AG04449 (cell line): ENCODE measurements around the gene CCL27.

Source experiments
- CTCF ChIA-PET: fragments of 350-600 bp; formaldehyde crosslinking; extraction: SDS; loops from one replicate; lab custom pipeline; 2021; ENCODE audit warnings: antibody characterized with exemption; lab: Yijun Ruan, JAX
- POLR2A ChIA-PET: fragments of 400-600, 350-600 bp; formaldehyde crosslinking; extraction: SDS; loops from one replicate; lab custom pipeline; 2020; ENCODE audit warnings: antibody characterized with exemption, inconsistent platforms; lab: Yijun Ruan, JAX
- DNase-seq: peaks from one replicate; pipeline ENCODE4 v3.0.0-alpha.2; 2010; ENCODE audit warnings: low read depth, low spot score
- H3K4me3 ChIP-seq: 2 replicates; pipeline ENCODE4 v1.5.1; 2011; ENCODE audit warnings: low read depth, mild to moderate bottlenecking, control low read depth, low read length
- CTCF ChIP-seq: IDR thresholded peaks from one replicate; pipeline ENCODE4 v1.5.1; 2011; ENCODE audit warnings: mild to moderate bottlenecking, moderate library complexity, low read length, control low read depth, inconsistent platforms; ENCODE audit not compliant: insufficient read depth; ENCODE audit errors: missing control alignments

CCL27 gene

GRCh38 chr9:34690983-34691935, 28.8 kb upstream of the CCL27 start, which contains the start of gene CCL19:
CCL19 (minus strand) TSS chr9:34691276; CDS start chr9:34691139, 137 bp downstream.
- DNase-seq: no peak
- ChIA-PET CTCF (interaction anchor here (1.1 to 10.0 kb wide), 4 partner anchors 9 to 27 kb away, joined by 3 to 163 read pairs (median 4); no protein-coding TSS in a partner anchor), POLR2A (no interaction called here)
- TF ChIP-seq CTCF: no peak
- no peak within 1 kb of the TSS for H3K4me3 ChIP-seq

- TF ChIP-seq CTCF: no peak
- H3K4me3 ChIP-seq: no peak overlapping the region
- CTCF ChIA-PET: interaction anchor here (1.6 to 10.0 kb wide), 2 partner anchors 11 to 14 kb away, joined by 4 to 163 read pairs; no protein-coding TSS in a partner anchor
- DNase-seq: no peak
- POLR2A ChIA-PET: no interaction called here
These were observed 27.1 kb upstream of the CCL27 start for GRCh38 chr9:34689512-34689911.

GRCh38 chr9:34689116-34689470, 26.6 kb upstream of the CCL27 start:
- DNase-seq: no peak
- CTCF ChIA-PET: interaction anchor here (10.0 kb wide), 1 partner anchor 12 kb away, joined by 163 read pairs; no protein-coding TSS in a partner anchor
- no peak for TF ChIP-seq CTCF
- no peak overlapping the region for H3K4me3 ChIP-seq
- POLR2A ChIA-PET: no interaction called here

GRCh38 chr9:34688329-34689115, 26.1 kb upstream of the CCL27 start:
- no peak for TF ChIP-seq CTCF
- POLR2A ChIA-PET: no interaction called here
- no peak overlapping the region for H3K4me3 ChIP-seq
- DNase-seq: no peak
- CTCF ChIA-PET: interaction anchor here (10.0 kb wide), 1 partner anchor 12 kb away, joined by 163 read pairs; no protein-coding TSS in a partner anchor

GRCh38 chr9:34687276-34688030, 25.0 kb upstream of the CCL27 start:
- ChIA-PET CTCF (interaction anchor here (1.9 to 10.0 kb wide), 3 partner anchors 11 to 13 kb away, joined by 6 to 163 read pairs (median 13); no protein-coding TSS in a partner anchor), POLR2A (no interaction called here)
- no peak overlapping the region for H3K4me3 ChIP-seq
- DNase-seq: no peak
- no peak for TF ChIP-seq CTCF
